ENCODE results near the gene BEAN1. TPM values are rescaled to one million over a fixed set of nuclear protein-coding genes. Genes with fewer than 3 reads are reported as not detected.

Gene BEAN1
- total RNA-seq, 1 experiment from 2014 or later, result 0.61 TPM

DNA sequence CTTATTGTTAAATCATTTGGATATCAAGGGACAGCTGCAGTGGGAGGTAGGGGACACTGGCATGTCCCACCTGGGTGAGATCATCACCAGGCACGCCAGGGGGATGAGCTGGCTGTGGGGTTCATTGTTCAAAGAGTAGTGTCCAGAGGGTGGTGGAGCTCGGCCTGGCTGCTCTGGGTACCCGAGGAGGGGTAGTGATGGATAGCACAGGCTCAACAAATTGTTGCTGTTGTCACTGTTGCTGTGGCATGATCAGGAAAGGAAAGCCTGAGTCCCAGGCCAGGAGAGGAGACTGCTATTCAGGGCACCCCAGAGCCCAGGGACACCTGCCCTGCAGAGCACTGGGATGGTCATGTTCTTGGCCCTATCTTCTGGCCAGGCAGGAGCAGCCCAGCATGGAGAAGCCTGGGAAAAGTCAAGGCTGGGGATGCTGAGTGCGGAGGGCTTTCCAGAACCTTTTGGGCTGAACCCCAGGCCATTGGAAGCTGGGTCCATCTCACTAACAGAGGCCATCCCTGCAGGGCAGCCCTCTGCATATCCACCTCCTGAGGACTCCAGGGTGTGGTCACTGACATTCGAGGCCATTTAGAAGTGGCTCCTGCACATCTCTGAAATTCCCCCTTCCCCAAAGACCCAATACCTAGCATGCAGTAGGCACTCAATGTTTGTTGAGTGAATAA is 12.1 kb downstream of the BEAN1 start:
- RAD21 ChIA-PET (ENCODE audit: low non-redundant PET in 1 of 2, low total read pairs in 2 of 2, uncharacterized antibody in 2 of 2, unreplicated experiment in 2 of 2), result no interaction called here
- no peak overlapping the region for H3K4me3 ChIP-seq (replicated peaks in 1 of 2; ENCODE audit: low read depth in 1 of 2, low read length in 2 of 2)
- BruUV-seq (replicated peaks), result no TSS peak
- no peak overlapping the region for H3K9ac ChIP-seq (ENCODE audit: low read length)
- POLR2A ChIA-PET, result no interaction called here
- no peaks in the 10 kb centered on the region for H3K36me3 ChIP-seq (ENCODE audit: control insufficient read depth in 1 of 2, insufficient read depth in 2 of 2, low read length in 2 of 2)
- no peaks in the 10 kb centered on the region for H3K9me3 ChIP-seq (ENCODE audit: control insufficient read depth in 1 of 2, insufficient read depth in 1 of 2, low read depth in 1 of 2, low read length in 2 of 2)
- H3K4me1 ChIP-seq (ENCODE audit: control insufficient read depth in 1 of 2, insufficient read depth in 2 of 2, low read length in 2 of 2), result peaks cover 8 to 11% of the 10 kb centered on the region in 2 experiments
- H4K20me1 ChIP-seq (ENCODE audit: insufficient read depth), result no peaks in the 10 kb centered on the region
- no peaks in the 10 kb centered on the region for H3K9me2 ChIP-seq (ENCODE audit: insufficient read depth)
- H3K27ac ChIP-seq (ENCODE audit: low read depth, low read length), result no peak overlapping the region
- ATAC-seq, result no peak
- H2AFZ ChIP-seq (ENCODE audit: low read depth, low read length, poor library complexity, severe bottlenecking), result no peak overlapping the region
- no peak overlapping the region for H3K4me2 ChIP-seq (ENCODE audit: low read length)
- H3K79me2 ChIP-seq (ENCODE audit: insufficient read depth, low read length), result no peaks in the 10 kb centered on the region
- CTCF ChIA-PET, result no interaction called here
- intact Hi-C loops (cut with micrococcal nuclease), result no loop called here
- DNase-seq (ENCODE audit: low read depth, low spot score), result no peak
- TF ChIP-seq, protein P1, sequence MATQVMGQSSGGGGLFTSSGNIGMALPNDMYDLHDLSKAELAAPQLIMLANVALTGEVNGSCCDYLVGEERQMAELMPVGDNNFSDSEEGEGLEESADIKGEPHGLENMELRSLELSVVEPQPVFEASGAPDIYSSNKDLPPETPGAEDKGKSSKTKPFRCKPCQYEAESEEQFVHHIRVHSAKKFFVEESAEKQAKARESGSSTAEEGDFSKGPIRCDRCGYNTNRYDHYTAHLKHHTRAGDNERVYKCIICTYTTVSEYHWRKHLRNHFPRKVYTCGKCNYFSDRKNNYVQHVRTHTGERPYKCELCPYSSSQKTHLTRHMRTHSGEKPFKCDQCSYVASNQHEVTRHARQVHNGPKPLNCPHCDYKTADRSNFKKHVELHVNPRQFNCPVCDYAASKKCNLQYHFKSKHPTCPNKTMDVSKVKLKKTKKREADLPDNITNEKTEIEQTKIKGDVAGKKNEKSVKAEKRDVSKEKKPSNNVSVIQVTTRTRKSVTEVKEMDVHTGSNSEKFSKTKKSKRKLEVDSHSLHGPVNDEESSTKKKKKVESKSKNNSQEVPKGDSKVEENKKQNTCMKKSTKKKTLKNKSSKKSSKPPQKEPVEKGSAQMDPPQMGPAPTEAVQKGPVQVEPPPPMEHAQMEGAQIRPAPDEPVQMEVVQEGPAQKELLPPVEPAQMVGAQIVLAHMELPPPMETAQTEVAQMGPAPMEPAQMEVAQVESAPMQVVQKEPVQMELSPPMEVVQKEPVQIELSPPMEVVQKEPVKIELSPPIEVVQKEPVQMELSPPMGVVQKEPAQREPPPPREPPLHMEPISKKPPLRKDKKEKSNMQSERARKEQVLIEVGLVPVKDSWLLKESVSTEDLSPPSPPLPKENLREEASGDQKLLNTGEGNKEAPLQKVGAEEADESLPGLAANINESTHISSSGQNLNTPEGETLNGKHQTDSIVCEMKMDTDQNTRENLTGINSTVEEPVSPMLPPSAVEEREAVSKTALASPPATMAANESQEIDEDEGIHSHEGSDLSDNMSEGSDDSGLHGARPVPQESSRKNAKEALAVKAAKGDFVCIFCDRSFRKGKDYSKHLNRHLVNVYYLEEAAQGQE (IDR thresholded peaks at IDR 0.05; ENCODE audit: low read depth), result no peak
- no peak for TF ChIP-seq EZH2 (IDR thresholded peaks at IDR 0.05)
- peaks cover 39% of the 10 kb centered on the region; the same call in 1 of the 2 replicates for H3K27me3 ChIP-seq (ENCODE audit: insufficient read depth, low read length)

DNA sequence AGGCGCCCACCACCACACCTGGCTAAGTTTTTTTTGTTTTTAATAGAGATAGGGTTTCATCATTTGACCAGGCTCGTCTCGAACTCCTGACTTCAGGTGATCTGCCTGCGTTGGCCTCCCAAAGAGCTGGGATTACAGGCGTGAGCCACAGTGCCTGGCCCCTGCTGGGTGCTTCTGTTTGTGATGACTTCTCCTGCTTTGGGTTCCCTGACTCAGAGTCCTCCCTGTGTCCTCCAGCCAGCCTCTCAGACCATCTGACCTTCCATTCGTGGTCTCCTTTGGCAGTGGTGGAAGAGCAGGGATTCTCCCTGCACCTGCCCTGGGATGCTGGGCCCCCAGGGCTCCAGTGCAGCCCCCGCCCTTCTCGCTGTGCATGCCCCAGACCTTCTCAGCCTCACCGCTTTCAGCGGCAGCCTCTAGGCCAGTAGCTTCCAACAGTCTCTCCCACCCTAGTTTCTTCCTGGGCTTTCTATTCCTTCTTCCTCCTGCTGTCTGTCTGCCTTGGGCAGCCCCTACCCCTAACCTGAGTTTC is 13.2 kb downstream of the BEAN1 start:
- ChIA-PET RAD21 (ENCODE audit: low non-redundant PET in 1 of 2, low total read pairs in 2 of 2, uncharacterized antibody in 2 of 2, unreplicated experiment in 2 of 2) (no interaction called here), CTCF (no interaction called here), POLR2A (no interaction called here)
- Histone ChIP-seq H3K4me1 (ENCODE audit: control insufficient read depth in 1 of 2, insufficient read depth in 2 of 2, low read length in 2 of 2) (no peaks in the 10 kb centered on the region), H3K79me2 (ENCODE audit: insufficient read depth, low read length) (no peaks in the 10 kb centered on the region), H3K4me2 (ENCODE audit: low read length) (no peak overlapping the region), H2AFZ (ENCODE audit: low read depth, low read length, poor library complexity, severe bottlenecking) (no peak overlapping the region), H3K27me3 (ENCODE audit: insufficient read depth, low read length) (peaks cover 30% of the 10 kb centered on the region; the same call in 1 of the 2 replicates), H3K36me3 (ENCODE audit: control insufficient read depth in 1 of 2, insufficient read depth in 2 of 2, low read length in 2 of 2) (no peaks in the 10 kb centered on the region), H3K9me2 (ENCODE audit: insufficient read depth) (no peaks in the 10 kb centered on the region), H3K9me3 (ENCODE audit: control insufficient read depth in 1 of 2, insufficient read depth in 1 of 2, low read depth in 1 of 2, low read length in 2 of 2) (no peaks in the 10 kb centered on the region), H4K20me1 (ENCODE audit: insufficient read depth) (no peaks in the 10 kb centered on the region), H3K9ac (ENCODE audit: low read length) (no peak overlapping the region), H3K4me3 (replicated peaks in 1 of 2; ENCODE audit: low read depth in 1 of 2, low read length in 2 of 2) (no peak overlapping the region), H3K27ac (ENCODE audit: low read depth, low read length) (no peak overlapping the region)
- ATAC-seq (no peak), DNase-seq (ENCODE audit: low read depth, low spot score) (no peak)
- intact Hi-C loops (cut with micrococcal nuclease), result no loop called here
- TF ChIP-seq CEBPB (IDR thresholded peaks at IDR 0.05; ENCODE audit: low read depth) (no peak), JUND (IDR thresholded peaks at IDR 0.05) (no peak)
- TF ChIP-seq, protein P1 (IDR thresholded peaks at IDR 0.05; ENCODE audit: low read depth), result no peak
- BruUV-seq (replicated peaks), result no TSS peak

All from HCT116 (cell line).